Tibial nerve (tissue), 4 donors: ENCODE results near the gene MBP. TPM values are rescaled to one million over a fixed set of nuclear protein-coding genes. Genes with fewer than 3 reads are reported as not detected.

ENCODE experiments used
- DNase-seq, 2 donors: peaks; one replicate each; pipeline ENCODE4 v3.0.0-alpha.2; 2019; ENCODE audit warnings: low spot score in 2 of 2
- H3K27ac ChIP-seq, 4 donors: fragments of 200-600 bp; sonication (generic) in 3 of 4; one replicate each; pipeline ENCODE4 v1.5.1; 2017 to 2019; ENCODE audit warnings: mild to moderate bottlenecking in 1 of 4
- H3K27me3 ChIP-seq, 2 donors: fragments of 200-600 bp; sonication (generic) in 1 of 2; one replicate each; pipeline versions ENCODE4 v1.5.1 to v1.6.0; 2017 to 2019
- H3K36me3 ChIP-seq, 3 donors: fragments of 200-600 bp; sonication (generic); one replicate each; pipeline ENCODE4 v1.5.1; 2018 to 2019
- H3K4me1 ChIP-seq, 4 donors: fragments of 200-600 bp; sonication (generic) in 3 of 4; one replicate each; pipeline ENCODE4 v1.5.1; 2017 to 2019
- H3K4me3 ChIP-seq, 4 donors: fragments of 200-600 bp; sonication (generic) in 3 of 4; one replicate each; pipeline ENCODE4 v1.5.1; 2017 to 2019; ENCODE audit warnings: mild to moderate bottlenecking in 1 of 4, moderate library complexity in 1 of 4
- H3K9me3 ChIP-seq, 4 donors: fragments of 200-600 bp; sonication (generic) in 3 of 4; one replicate each; pipeline ENCODE4 v1.5.1; 2017 to 2019
- EP300 ChIP-seq, 2 donors: sonication (generic); formaldehyde crosslinking; IDR thresholded peaks; one replicate each; pipeline ENCODE4 v1.6.1; 2017; ENCODE audit warnings: antibody characterized with exemption in 2 of 2, mild to moderate bottlenecking in 1 of 2
- POLR2A ChIP-seq, 2 donors: fragments of 450-650 bp; IDR thresholded peaks; one replicate each; pipeline ENCODE4 v1.6.1; 2017; ENCODE audit warnings: antibody characterized with exemption in 2 of 2, mild to moderate bottlenecking in 2 of 2, moderate library complexity in 2 of 2
- WGBS, 2 donors: methylation state at CpG; one replicate each; pipeline ENCODE4 v1.1.5; 2018; 5-methylcytosine and 5-hydroxymethylcytosine counted together
- total RNA-seq, 4 donors: library from RNA; depleted of rRNA; stranded (reverse); fragments of >200 nt; gene quantifications; one replicate each; pipeline ENCODE4 v1.1.0, GENCODE V29; 2016
- TF ChIP-seq, protein P1 (sequence below), 5 experiments: fragments of 200-600 bp in 3 of 5; fragments of 450-650 bp in 2 of 5; sonication (generic) in 3 of 5; IDR thresholded peaks; one replicate each; pipeline ENCODE4 v1.5.1; 2016 to 2019; ENCODE audit warnings: antibody characterized with exemption in 5 of 5, mild to moderate bottlenecking in 3 of 5, moderate library complexity in 2 of 5

The MBP gene
- total RNA-seq, 4 donors from 2014 or later: 831 to 1,485 (median 1,405) TPM

DNA sequence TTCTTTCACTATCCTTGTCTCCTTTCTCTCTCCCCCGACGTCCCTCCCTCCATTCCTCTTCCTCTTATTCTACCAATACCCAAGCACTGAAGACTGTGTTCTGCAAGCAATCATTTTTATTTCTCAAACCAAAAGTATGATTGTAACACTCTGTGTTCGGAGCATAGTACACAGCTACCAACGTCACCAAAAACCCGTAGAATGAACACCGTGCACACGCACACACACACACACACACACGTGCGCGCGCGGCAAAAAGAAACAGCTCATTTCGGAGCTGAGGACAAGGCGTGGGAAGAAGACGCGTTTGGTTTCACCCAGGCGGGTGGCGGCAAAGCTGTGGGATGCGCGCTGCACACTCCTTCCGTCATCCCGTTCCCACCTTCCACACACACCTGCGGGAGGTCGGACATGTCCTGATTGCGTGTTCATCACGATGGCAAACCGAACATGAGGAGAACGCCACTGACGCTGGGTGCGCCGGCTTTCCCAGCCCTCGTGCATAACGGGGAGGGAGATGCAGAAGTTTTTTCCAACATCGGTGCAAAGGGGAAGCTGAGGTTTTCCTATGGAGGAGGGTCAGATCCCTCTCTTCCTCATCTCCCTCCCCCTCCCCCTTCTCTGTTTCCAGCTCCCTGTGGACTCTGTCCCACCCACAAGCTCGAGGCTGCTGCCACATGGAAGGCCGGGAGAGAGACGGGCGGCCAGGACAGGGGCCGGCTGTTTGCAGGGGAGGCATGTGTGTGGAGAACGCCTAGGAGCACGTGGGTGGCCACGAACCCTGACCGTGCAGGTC lies 20.4 kb downstream of the MBP start:
- H3K4me1 ChIP-seq: peaks cover 0 to 45% (median 25%) of the 10 kb centered on the region in 4 donors
- WGBS, 2 donors: 80 to 85% methylated on average over 43 of the region's 43 CpGs
- DNase-seq: no peak
- H3K36me3 ChIP-seq: no peaks in the 10 kb centered on the region
- H3K27ac ChIP-seq: peak overlapping the region in 2 of 4 donors; percentile 70 to 81
- H3K9me3 ChIP-seq: no peaks in the 10 kb centered on the region
- H3K27me3 ChIP-seq: no peaks in the 10 kb centered on the region
- TF ChIP-seq EP300 (IDR thresholded peaks at IDR 0.05) (peak; percentile 34 to 56), POLR2A (IDR thresholded peaks at IDR 0.05) (peak in 1 of 2 donors; percentile 17)
- TF ChIP-seq, protein P1, sequence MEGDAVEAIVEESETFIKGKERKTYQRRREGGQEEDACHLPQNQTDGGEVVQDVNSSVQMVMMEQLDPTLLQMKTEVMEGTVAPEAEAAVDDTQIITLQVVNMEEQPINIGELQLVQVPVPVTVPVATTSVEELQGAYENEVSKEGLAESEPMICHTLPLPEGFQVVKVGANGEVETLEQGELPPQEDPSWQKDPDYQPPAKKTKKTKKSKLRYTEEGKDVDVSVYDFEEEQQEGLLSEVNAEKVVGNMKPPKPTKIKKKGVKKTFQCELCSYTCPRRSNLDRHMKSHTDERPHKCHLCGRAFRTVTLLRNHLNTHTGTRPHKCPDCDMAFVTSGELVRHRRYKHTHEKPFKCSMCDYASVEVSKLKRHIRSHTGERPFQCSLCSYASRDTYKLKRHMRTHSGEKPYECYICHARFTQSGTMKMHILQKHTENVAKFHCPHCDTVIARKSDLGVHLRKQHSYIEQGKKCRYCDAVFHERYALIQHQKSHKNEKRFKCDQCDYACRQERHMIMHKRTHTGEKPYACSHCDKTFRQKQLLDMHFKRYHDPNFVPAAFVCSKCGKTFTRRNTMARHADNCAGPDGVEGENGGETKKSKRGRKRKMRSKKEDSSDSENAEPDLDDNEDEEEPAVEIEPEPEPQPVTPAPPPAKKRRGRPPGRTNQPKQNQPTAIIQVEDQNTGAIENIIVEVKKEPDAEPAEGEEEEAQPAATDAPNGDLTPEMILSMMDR (IDR thresholded peaks at IDR 0.05): no peak
- no peak overlapping the region for H3K4me3 ChIP-seq

DNA sequence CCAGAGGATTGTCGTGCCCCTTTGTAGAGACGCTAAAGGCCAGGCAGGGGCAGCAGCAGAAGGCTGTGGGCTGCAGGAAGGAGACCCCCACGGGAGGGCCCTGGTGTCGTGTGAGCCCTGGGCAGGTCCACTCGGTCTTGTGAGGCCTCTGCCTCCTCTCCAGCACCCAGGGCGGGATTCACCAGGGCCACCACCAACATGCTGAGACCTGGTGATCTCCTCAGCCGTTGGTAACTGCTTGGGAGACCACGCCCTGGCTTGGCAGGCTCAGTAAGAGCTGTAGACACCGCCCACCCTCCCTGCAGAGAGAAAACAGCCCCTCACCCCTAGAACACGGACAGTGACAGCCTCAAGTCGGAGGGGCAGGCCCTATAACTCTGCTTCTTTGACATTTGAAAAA lies 21.1 kb downstream of the MBP start:
- DNase-seq: no peak
- Histone ChIP-seq H3K36me3 (no peaks in the 10 kb centered on the region), H3K4me1 (peaks cover 0 to 52% (median 30%) of the 10 kb centered on the region in 4 donors), H3K27me3 (no peaks in the 10 kb centered on the region), H3K27ac (peak overlapping the region; percentile 5 to 81 (median 54)), H3K9me3 (no peaks in the 10 kb centered on the region), H3K4me3 (no peak overlapping the region)
- 62 to 67% methylated on average over 9 to 11 of the region's 11 CpGs for WGBS, 2 donors
- TF ChIP-seq POLR2A (IDR thresholded peaks at IDR 0.05) (no peak), EP300 (IDR thresholded peaks at IDR 0.05) (no peak)
- TF ChIP-seq, protein P1 (IDR thresholded peaks at IDR 0.05): no peak

DNA sequence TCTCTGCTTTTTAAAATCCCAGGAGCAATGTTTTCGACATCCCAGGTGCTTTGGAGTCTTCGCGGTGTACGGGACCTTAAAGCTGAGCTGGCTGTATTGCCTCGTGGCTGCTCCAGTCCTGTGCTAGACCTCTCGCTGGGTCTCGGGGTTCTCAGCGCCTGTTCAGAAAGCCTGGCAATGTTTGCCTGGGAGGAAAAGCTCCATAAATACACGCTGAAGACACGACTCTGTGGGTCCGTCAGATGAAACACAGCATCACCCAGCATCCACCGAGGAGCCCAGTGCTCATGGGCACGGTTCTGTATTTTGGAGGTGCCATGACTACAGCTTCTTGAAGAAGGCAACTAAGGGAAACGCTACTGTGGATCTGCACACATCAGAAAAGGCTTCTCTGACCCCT lies 21.6 kb downstream of the MBP start:
- H3K9me3 ChIP-seq: no peaks in the 10 kb centered on the region
- H3K4me1 ChIP-seq: peaks cover 0 to 56% (median 34%) of the 10 kb centered on the region in 4 donors
- no peaks in the 10 kb centered on the region for H3K27me3 ChIP-seq
- no peak for DNase-seq
- 93 to 97% methylated on average over 14 of the region's 14 CpGs for WGBS, 2 donors
- peak overlapping the region in 1 of 4 donors; percentile 64 for H3K27ac ChIP-seq
- TF ChIP-seq EP300 (IDR thresholded peaks at IDR 0.05) (no peak), POLR2A (IDR thresholded peaks at IDR 0.05) (no peak)
- TF ChIP-seq, protein P1 (IDR thresholded peaks at IDR 0.05): no peak
- no peak overlapping the region for H3K4me3 ChIP-seq
- no peaks in the 10 kb centered on the region for H3K36me3 ChIP-seq

DNA sequence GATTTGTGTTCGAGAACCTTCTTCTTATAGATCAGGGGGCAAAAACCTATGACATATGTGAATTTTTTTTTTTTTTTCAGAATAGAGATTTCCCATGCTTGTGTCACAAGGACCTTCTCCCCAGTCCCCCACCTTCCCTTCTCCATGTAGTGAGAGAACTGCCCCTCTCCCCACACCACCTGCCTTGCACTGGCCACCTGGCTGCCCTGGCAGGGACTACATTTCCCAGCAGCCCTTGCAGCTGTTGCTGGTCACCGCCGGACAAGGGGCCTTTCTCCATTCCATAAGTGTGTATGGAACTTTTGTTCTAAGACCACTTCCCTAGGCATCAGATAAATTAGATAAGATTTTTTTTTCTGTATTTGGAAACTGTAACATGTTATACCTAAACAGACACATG lies 22.2 kb downstream of the MBP start:
- Histone ChIP-seq H3K4me3 (no peak overlapping the region), H3K9me3 (no peaks in the 10 kb centered on the region), H3K27me3 (no peaks in the 10 kb centered on the region), H3K36me3 (no peaks in the 10 kb centered on the region), H3K4me1 (peaks cover 0 to 58% (median 36%) of the 10 kb centered on the region in 4 donors), H3K27ac (no peak overlapping the region)
- WGBS, 2 donors: 82 to 87% methylated on average over 3 of the region's 3 CpGs
- no peak for DNase-seq
- TF ChIP-seq EP300 (IDR thresholded peaks at IDR 0.05): no peak
- TF ChIP-seq, protein P1 (IDR thresholded peaks at IDR 0.05): no peak
- no peak for TF ChIP-seq POLR2A (IDR thresholded peaks at IDR 0.05)

DNA sequence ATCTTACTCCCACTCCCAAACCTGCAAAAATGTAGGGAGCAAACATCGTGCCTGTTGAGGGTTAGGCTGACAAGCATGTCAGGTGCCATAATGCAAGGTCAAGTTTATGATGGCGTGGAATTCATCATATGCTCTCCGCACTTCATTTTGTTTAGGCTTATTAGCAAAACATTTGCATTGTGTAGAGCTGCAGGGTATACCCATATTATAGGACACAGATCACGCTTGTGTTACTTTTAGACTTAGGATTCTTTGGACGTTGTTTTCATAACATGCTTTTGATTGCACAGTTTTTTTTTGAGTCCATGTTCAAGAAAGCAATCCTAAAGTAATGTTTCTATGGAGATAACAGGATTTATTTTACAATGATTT lies 22.9 kb downstream of the MBP start:
- no peaks in the 10 kb centered on the region for H3K36me3 ChIP-seq
- TF ChIP-seq POLR2A (IDR thresholded peaks at IDR 0.05) (no peak), EP300 (IDR thresholded peaks at IDR 0.05) (no peak)
- TF ChIP-seq, protein P1 (IDR thresholded peaks at IDR 0.05): no peak
- no peak overlapping the region for H3K4me3 ChIP-seq
- peaks cover 0 to 59% (median 36%) of the 10 kb centered on the region in 4 donors for H3K4me1 ChIP-seq
- H3K27ac ChIP-seq: peak overlapping the region in 2 of 4 donors; percentile 75 to 80
- DNase-seq: no peak
- WGBS, 2 donors: 83 to 86% methylated on average over 5 of the region's 5 CpGs
- no peaks in the 10 kb centered on the region for H3K9me3 ChIP-seq
- no peaks in the 10 kb centered on the region for H3K27me3 ChIP-seq
